ENCODE data around the gene PSMD13.
"Not testable (repeated sequence)": the region's sequence is repeated elsewhere in the genome, so short reads cannot be mapped to it uniquely, and the experiment has no call there.

PSMD13 gene

GRCh38 chr11:236774-237767 lies at the start of gene PSMD13:
Gene PSMD13 (plus strand): TSS chr11:236976. CDS start chr11:237050, 74 bp downstream.
- H3K9me3 ChIP-seq (ENCODE audit: insufficient read depth, low read length): no peaks in the 10 kb centered on the region
- H3K9ac ChIP-seq (ENCODE audit: low read length): peak within 1 kb of the TSS; percentile 95
- peak within 1 kb of the TSS; percentile 94 for H3K4me3 ChIP-seq (ENCODE audit: insufficient read depth, low read length, poor library complexity, severe bottlenecking)
- peak within 1 kb of the TSS; percentile 85 for H3K27ac ChIP-seq (ENCODE audit: low read depth, low read length)
- no peaks in the 10 kb centered on the region for H3K9me2 ChIP-seq (replicated peaks; ENCODE audit: insufficient read depth, low read length)
- H3F3A ChIP-seq (ENCODE audit: insufficient read depth): peaks cover 10% of the 10 kb centered on the region
- peaks cover 39% of the 10 kb centered on the region for H3K79me2 ChIP-seq (ENCODE audit: insufficient read depth, low read length)
- no peak for TF ChIP-seq EZH2phosphoT487 (conservative IDR thresholded peaks at IDR 0.05; ENCODE audit: low read length)
- H4K20me1 ChIP-seq (ENCODE audit: low read depth, low read length): peaks cover 4% of the 10 kb centered on the region; the same call in 1 of the 2 replicates
- peak within 1 kb of the TSS; percentile 78 for H3K4me2 ChIP-seq (ENCODE audit: low read depth, low read length, poor library complexity, severe bottlenecking)
- peak within 1 kb of the TSS; percentile 84 for H2AFZ ChIP-seq (ENCODE audit: low read depth, low read length, severe bottlenecking)
- H3K27me3 ChIP-seq (ENCODE audit: low read length): no peaks in the 10 kb centered on the region
- peaks cover 5% of the 10 kb centered on the region; the same call in 1 of the 2 replicates for H3K36me3 ChIP-seq (ENCODE audit: low read length)

GRCh38 chr11:189200-189783 lies 47.5 kb upstream of the PSMD13 start:
- H3K79me2 ChIP-seq (ENCODE audit: insufficient read depth, low read length); H2AFZ ChIP-seq (ENCODE audit: low read depth, low read length, severe bottlenecking); H4K20me1 ChIP-seq (ENCODE audit: low read depth, low read length); H3F3A ChIP-seq (ENCODE audit: insufficient read depth); H3K27ac ChIP-seq (ENCODE audit: low read depth, low read length); H3K36me3 ChIP-seq (ENCODE audit: low read length); H3K9me2 ChIP-seq (replicated peaks; ENCODE audit: insufficient read depth, low read length); H3K27me3 ChIP-seq (ENCODE audit: low read length); H3K4me2 ChIP-seq (ENCODE audit: low read depth, low read length, poor library complexity, severe bottlenecking); H3K9ac ChIP-seq (ENCODE audit: low read length); H3K4me3 ChIP-seq (ENCODE audit: insufficient read depth, low read length, poor library complexity, severe bottlenecking); H3K9me3 ChIP-seq (ENCODE audit: insufficient read depth, low read length): not testable (repeated sequence)

GRCh38 chr11:189843-190311 lies 46.9 kb upstream of the PSMD13 start:
- H3F3A ChIP-seq (ENCODE audit: insufficient read depth); H3K4me3 ChIP-seq (ENCODE audit: insufficient read depth, low read length, poor library complexity, severe bottlenecking); H3K9me3 ChIP-seq (ENCODE audit: insufficient read depth, low read length); H3K36me3 ChIP-seq (ENCODE audit: low read length); H3K79me2 ChIP-seq (ENCODE audit: insufficient read depth, low read length); H3K27ac ChIP-seq (ENCODE audit: low read depth, low read length); H2AFZ ChIP-seq (ENCODE audit: low read depth, low read length, severe bottlenecking); H3K4me2 ChIP-seq (ENCODE audit: low read depth, low read length, poor library complexity, severe bottlenecking); H3K9me2 ChIP-seq (replicated peaks; ENCODE audit: insufficient read depth, low read length); H4K20me1 ChIP-seq (ENCODE audit: low read depth, low read length); H3K27me3 ChIP-seq (ENCODE audit: low read length); H3K9ac ChIP-seq (ENCODE audit: low read length): not testable (repeated sequence)

GRCh38 chr11:190546-190945 lies 46.2 kb upstream of the PSMD13 start:
- not testable (repeated sequence) for H3F3A ChIP-seq (ENCODE audit: insufficient read depth); H4K20me1 ChIP-seq (ENCODE audit: low read depth, low read length); H3K9me3 ChIP-seq (ENCODE audit: insufficient read depth, low read length); H3K27me3 ChIP-seq (ENCODE audit: low read length); H2AFZ ChIP-seq (ENCODE audit: low read depth, low read length, severe bottlenecking); H3K9ac ChIP-seq (ENCODE audit: low read length); H3K4me3 ChIP-seq (ENCODE audit: insufficient read depth, low read length, poor library complexity, severe bottlenecking); H3K27ac ChIP-seq (ENCODE audit: low read depth, low read length); H3K9me2 ChIP-seq (replicated peaks; ENCODE audit: insufficient read depth, low read length); H3K36me3 ChIP-seq (ENCODE audit: low read length); H3K79me2 ChIP-seq (ENCODE audit: insufficient read depth, low read length); H3K4me2 ChIP-seq (ENCODE audit: low read depth, low read length, poor library complexity, severe bottlenecking)

GRCh38 chr11:191490-192478 lies 45.0 kb upstream of the PSMD13 start:
- not testable (repeated sequence) for H3F3A ChIP-seq (ENCODE audit: insufficient read depth); H3K9me3 ChIP-seq (ENCODE audit: insufficient read depth, low read length); H3K4me3 ChIP-seq (ENCODE audit: insufficient read depth, low read length, poor library complexity, severe bottlenecking); H4K20me1 ChIP-seq (ENCODE audit: low read depth, low read length); H3K4me2 ChIP-seq (ENCODE audit: low read depth, low read length, poor library complexity, severe bottlenecking); H3K9me2 ChIP-seq (replicated peaks; ENCODE audit: insufficient read depth, low read length); H3K9ac ChIP-seq (ENCODE audit: low read length); H3K36me3 ChIP-seq (ENCODE audit: low read length); H2AFZ ChIP-seq (ENCODE audit: low read depth, low read length, severe bottlenecking); H3K27me3 ChIP-seq (ENCODE audit: low read length); H3K27ac ChIP-seq (ENCODE audit: low read depth, low read length); H3K79me2 ChIP-seq (ENCODE audit: insufficient read depth, low read length)

GRCh38 chr11:192674-193128 lies 44.1 kb upstream of the PSMD13 start, which contains the start of gene SCGB1C1:
Gene SCGB1C1 (plus strand): TSS chr11:193078. CDS start chr11:193100, 22 bp downstream.
- not testable (repeated sequence) for H3K4me2 ChIP-seq (ENCODE audit: low read depth, low read length, poor library complexity, severe bottlenecking); H4K20me1 ChIP-seq (ENCODE audit: low read depth, low read length); H3K9me2 ChIP-seq (replicated peaks; ENCODE audit: insufficient read depth, low read length); H3K27me3 ChIP-seq (ENCODE audit: low read length); H3K9me3 ChIP-seq (ENCODE audit: insufficient read depth, low read length); H2AFZ ChIP-seq (ENCODE audit: low read depth, low read length, severe bottlenecking); H3K27ac ChIP-seq (ENCODE audit: low read depth, low read length); H3K4me3 ChIP-seq (ENCODE audit: insufficient read depth, low read length, poor library complexity, severe bottlenecking); H3F3A ChIP-seq (ENCODE audit: insufficient read depth); H3K9ac ChIP-seq (ENCODE audit: low read length); H3K36me3 ChIP-seq (ENCODE audit: low read length); H3K79me2 ChIP-seq (ENCODE audit: insufficient read depth, low read length)

GRCh38 chr11:193481-193880 lies 43.3 kb upstream of the PSMD13 start:
- H4K20me1 ChIP-seq (ENCODE audit: low read depth, low read length); H3K9me2 ChIP-seq (replicated peaks; ENCODE audit: insufficient read depth, low read length); H3F3A ChIP-seq (ENCODE audit: insufficient read depth); H3K4me2 ChIP-seq (ENCODE audit: low read depth, low read length, poor library complexity, severe bottlenecking); H3K27me3 ChIP-seq (ENCODE audit: low read length); H3K36me3 ChIP-seq (ENCODE audit: low read length); H3K79me2 ChIP-seq (ENCODE audit: insufficient read depth, low read length); H3K4me3 ChIP-seq (ENCODE audit: insufficient read depth, low read length, poor library complexity, severe bottlenecking); H3K27ac ChIP-seq (ENCODE audit: low read depth, low read length); H3K9ac ChIP-seq (ENCODE audit: low read length); H3K9me3 ChIP-seq (ENCODE audit: insufficient read depth, low read length); H2AFZ ChIP-seq (ENCODE audit: low read depth, low read length, severe bottlenecking): not testable (repeated sequence)
